Measurements from ENCODE around the gene DAPK3. TPM values are rescaled to one million over a fixed set of nuclear protein-coding genes. Genes with fewer than 3 reads are reported as not detected.
A peak's percentile ranks its signal among the peaks of the same experiment; 100 is the strongest.

Gene DAPK3
- total RNA-seq, 1 donor from 2014 or later = 180 TPM

- DNase-seq (ENCODE audit: low spot score) = no peak
- intact Hi-C loops (cut with DNase I) = no loop called here
These were observed 34.1 kb downstream of the DAPK3 start for GRCh38 chr19:3936506-3937442.

- DNase-seq (ENCODE audit: low spot score) = peak; percentile 80
- intact Hi-C loops (cut with DNase I) = loop anchor here (2.0 to 5.0 kb wide), 2 partner anchors 18 to 34 kb away; no protein-coding TSS in a partner anchor
These were observed 37.7 kb downstream of the DAPK3 start, which contains the start of gene NMRK2 for GRCh38 chr19:3932931-3933810. TSS of gene NMRK2 (plus strand) at chr19:3933069. CDS start at chr19:3933672, 603 bp downstream.

GRCh38 chr19:3931041-3931440 is 39.9 kb downstream of the DAPK3 start:
- intact Hi-C loops (cut with DNase I) = loop anchor here (5.0 kb wide), 1 partner anchor 36 kb away; no protein-coding TSS in a partner anchor
- DNase-seq (ENCODE audit: low spot score) = peak; percentile 83

GRCh38 chr19:3923912-3924311 is 47.0 kb downstream of the DAPK3 start:
- intact Hi-C loops (cut with DNase I) = no loop called here

GRCh38 chr19:3923096-3923758 is 47.7 kb downstream of the DAPK3 start:
- no peak for DNase-seq (ENCODE audit: low spot score)
- intact Hi-C loops (cut with DNase I) = no loop called here

More at GRCh38 chr19:3923912-3924311, 47.0 kb downstream of the DAPK3 start:
- DNase-seq (ENCODE audit: low spot score) = no peak

GRCh38 chr19:3919793-3920192 is 51.1 kb downstream of the DAPK3 start:
- intact Hi-C loops (cut with DNase I) = no loop called here
- DNase-seq (ENCODE audit: low spot score) = no peak

- intact Hi-C loops (cut with DNase I) = no loop called here
- DNase-seq (ENCODE audit: low spot score) = no peak
These were observed 54.9 kb downstream of the DAPK3 start for GRCh38 chr19:3916033-3916432.

GRCh38 chr19:3914199-3914598 is 56.7 kb downstream of the DAPK3 start:
- DNase-seq (ENCODE audit: low spot score) = no peak
- intact Hi-C loops (cut with DNase I) = no loop called here

GRCh38 chr19:3910105-3910504 is 60.8 kb downstream of the DAPK3 start:
- intact Hi-C loops (cut with DNase I) = no loop called here
- no peak for DNase-seq (ENCODE audit: low spot score)

Small RNAs within 50 kb of the gene (microRNA-seq; reads per million reads assigned to microRNA genes)
- gene MIR637 = not detected

Other genes starting within 250 kb of the DAPK3 start
- 12.5 TPM for gene APBA3, start 209.4 kb downstream of the DAPK3 start, total RNA-seq
- 81.4 TPM for gene MRPL54, start 208.4 kb downstream of the DAPK3 start, total RNA-seq
- gene RAX2, start 198.9 kb downstream of the DAPK3 start, total RNA-seq = not detected
- 0.38 TPM for gene MATK, start 184.7 kb downstream of the DAPK3 start, total RNA-seq
- gene ZFR2, start 102.1 kb downstream of the DAPK3 start, total RNA-seq = 0.62 TPM
- not detected for gene ATCAY, start 90.4 kb downstream of the DAPK3 start, total RNA-seq
- 568 TPM for gene NMRK2, start 38.0 kb downstream of the DAPK3 start, total RNA-seq
- gene EEF2, start 14.4 kb upstream of the DAPK3 start, total RNA-seq = 1,625 TPM
- gene PIAS4, start 36.6 kb upstream of the DAPK3 start, total RNA-seq = 18.4 TPM
- 29.9 TPM for gene ZBTB7A, start 95.8 kb upstream of the DAPK3 start, total RNA-seq
- 107 TPM for gene MAP2K2, start 153.0 kb upstream of the DAPK3 start, total RNA-seq
- not detected for gene CREB3L3, start 182.5 kb upstream of the DAPK3 start, total RNA-seq
- 14.9 TPM for gene SIRT6, start 211.5 kb upstream of the DAPK3 start, total RNA-seq
- 1.6 TPM for gene ANKRD24, start 211.6 kb upstream of the DAPK3 start, total RNA-seq